IMR-90 (cell line): ENCODE data around the gene DPF3.

Source experiments
- CEBPB ChIP-seq: IDR thresholded peaks from 2 replicates; pipeline ENCODE4 v1.6.1; 2012; ENCODE audit warnings: low read depth, low read length, improper control_type of control experiment
- CTCF ChIP-seq: conservative IDR thresholded peaks from 2 replicates; pipeline ENCODE4 v1.5.1; 2012; ENCODE audit warnings: mild to moderate bottlenecking, low read depth, low read length, improper control_type of control experiment
- MAFK ChIP-seq: IDR thresholded peaks from 2 replicates; pipeline ENCODE4 v1.6.1; 2012; ENCODE audit warnings: low read depth, low read length, improper control_type of control experiment
- POLR2A ChIP-seq: IDR thresholded peaks from 2 replicates; pipeline ENCODE4 v1.6.1; 2012; ENCODE audit warnings: mild to moderate bottlenecking, low read depth, low read length
- RAD21 ChIP-seq: IDR thresholded peaks from 2 replicates; pipeline ENCODE4 v1.6.1; 2012; ENCODE audit warnings: low read length, improper control_type of control experiment
- SMC3 ChIP-seq: fragments of 150-350 bp; IDR thresholded peaks from 2 replicates; pipeline ENCODE4 v1.6.1; 2016; ENCODE audit warnings: low read depth, mild to moderate bottlenecking, antibody characterized with exemption, low read length, moderate library complexity

- TF ChIP-seq CTCF = no peak
- no peak for TF ChIP-seq POLR2A
- TF ChIP-seq RAD21 = no peak
- TF ChIP-seq MAFK = no peak
- TF ChIP-seq SMC3 = no peak
- TF ChIP-seq CEBPB = no peak
Observed at GRCh38 chr14:72704502-72704901, 189.4 kb downstream of the DPF3 start.
